Lung (tissue), 12 donors: ENCODE measurements around the gene THAP4. TPM values are rescaled to one million over a fixed set of nuclear protein-coding genes. Genes with fewer than 3 reads are reported as not detected.

Experiments
- ATAC-seq: fragments of 200-7000 bp; cut with Tn5 transposase; one replicate; pipeline ENCODE4 v1.9.1; 2020; ENCODE audit warnings: moderate number of reproducible peaks; ENCODE audit not compliant: insufficient read depth, low FRiP score
- DNase-seq, 3 donors: peaks; one replicate each; pipeline ENCODE4 v3.0.0-alpha.2; 2013 to 2017
- H3K27ac ChIP-seq, 2 donors: one replicate each; pipeline ENCODE4 v1.5.1; 2013; ENCODE audit warnings: mild to moderate bottlenecking in 2 of 2, moderate library complexity in 2 of 2, control low read depth in 1 of 2, inconsistent platforms in 1 of 2, low read depth in 1 of 2, low read length in 1 of 2
- H3K27me3 ChIP-seq, 3 donors: one replicate each; pipeline ENCODE4 v1.5.1; 2013; ENCODE audit warnings: low read length in 2 of 3; ENCODE audit not compliant: control insufficient read depth in 3 of 3, insufficient read depth in 3 of 3
- H3K36me3 ChIP-seq, 4 donors: one replicate each; pipeline ENCODE4 v1.5.1; 2013; ENCODE audit warnings: low read length in 4 of 4, mild to moderate bottlenecking in 1 of 4, moderate library complexity in 1 of 4; ENCODE audit not compliant: control insufficient read depth in 4 of 4, insufficient read depth in 4 of 4
- H3K4me1 ChIP-seq, 5 donors: one replicate each; pipeline ENCODE4 v1.5.1; 2013; ENCODE audit warnings: low read length in 5 of 5, mild to moderate bottlenecking in 2 of 5, moderate library complexity in 1 of 5; ENCODE audit not compliant: control insufficient read depth in 5 of 5, insufficient read depth in 5 of 5
- H3K4me3 ChIP-seq: one replicate; pipeline ENCODE4 v1.5.1; 2013; ENCODE audit warnings: mild to moderate bottlenecking, control low read depth, moderate library complexity
- H3K9ac ChIP-seq, 2 donors: one replicate each; pipeline ENCODE4 v1.5.1; 2013; ENCODE audit warnings: low read length in 2 of 2, control low read depth in 1 of 2; ENCODE audit not compliant: insufficient read depth in 1 of 2
- H3K9me3 ChIP-seq, 4 donors: one replicate each; pipeline ENCODE4 v1.5.1; 2013; ENCODE audit warnings: low read length in 3 of 4, mild to moderate bottlenecking in 1 of 4, moderate library complexity in 1 of 4; ENCODE audit not compliant: control insufficient read depth in 4 of 4, insufficient read depth in 3 of 4
- WGBS, 2 donors: extraction: QIAGEN DNeasy Blood & Tissue Kit; methylation state at CpG; one replicate each; pipeline ENCODE4 v1.1.7; 2013; 5-methylcytosine and 5-hydroxymethylcytosine counted together
- polyA plus RNA-seq, 2 donors: library from polyadenylated mRNA; stranded (reverse); fragments of 200-250 nt; gene quantifications; one replicate each; pipeline ENCODE4 v1.2.1, GENCODE V29; 2013
- total RNA-seq, 2 donors: library from RNA; depleted of rRNA in 1 of 2; stranded (reverse); fragments of >200 nt in 1 of 2; gene quantifications; one replicate each; pipeline ENCODE4 v1.2.1, GENCODE V29; 2014 to 2021
- TF ChIP-seq, protein P1 (sequence below): IDR thresholded peaks from 2 replicates; pipeline ENCODE4 v1.5.1; 2012; ENCODE audit warnings: mild to moderate bottlenecking; ENCODE audit errors: control extremely low read depth, extremely low read depth
- donor health status: control.
- donor health status: control.
- donor health status: Bipolar disorder and iron deficiency.
- donor health status: healthy.
- donor health status: DM: yes; HTN: yes; CAD: no.

THAP4 gene
- total and polyA plus RNA-seq, 4 donors = 40.0 to 53.7 (median 45.0) TPM

- no peak overlapping the region for H3K4me3 ChIP-seq
- 90 to 95% methylated on average over 12 of the region's 12 CpGs for WGBS, 2 donors
- H3K36me3 ChIP-seq = peaks cover 14 to 56% (median 31%) of the 10 kb centered on the region in 4 donors
- no peak overlapping the region for H3K27ac ChIP-seq
- TF ChIP-seq, protein P1, sequence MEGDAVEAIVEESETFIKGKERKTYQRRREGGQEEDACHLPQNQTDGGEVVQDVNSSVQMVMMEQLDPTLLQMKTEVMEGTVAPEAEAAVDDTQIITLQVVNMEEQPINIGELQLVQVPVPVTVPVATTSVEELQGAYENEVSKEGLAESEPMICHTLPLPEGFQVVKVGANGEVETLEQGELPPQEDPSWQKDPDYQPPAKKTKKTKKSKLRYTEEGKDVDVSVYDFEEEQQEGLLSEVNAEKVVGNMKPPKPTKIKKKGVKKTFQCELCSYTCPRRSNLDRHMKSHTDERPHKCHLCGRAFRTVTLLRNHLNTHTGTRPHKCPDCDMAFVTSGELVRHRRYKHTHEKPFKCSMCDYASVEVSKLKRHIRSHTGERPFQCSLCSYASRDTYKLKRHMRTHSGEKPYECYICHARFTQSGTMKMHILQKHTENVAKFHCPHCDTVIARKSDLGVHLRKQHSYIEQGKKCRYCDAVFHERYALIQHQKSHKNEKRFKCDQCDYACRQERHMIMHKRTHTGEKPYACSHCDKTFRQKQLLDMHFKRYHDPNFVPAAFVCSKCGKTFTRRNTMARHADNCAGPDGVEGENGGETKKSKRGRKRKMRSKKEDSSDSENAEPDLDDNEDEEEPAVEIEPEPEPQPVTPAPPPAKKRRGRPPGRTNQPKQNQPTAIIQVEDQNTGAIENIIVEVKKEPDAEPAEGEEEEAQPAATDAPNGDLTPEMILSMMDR = no peak
- ATAC-seq (no peak), DNase-seq (no peak)
- H3K9me3 ChIP-seq = no peaks in the 10 kb centered on the region
- no peaks in the 10 kb centered on the region for H3K27me3 ChIP-seq
- H3K9ac ChIP-seq = no peak overlapping the region
- no peaks in the 10 kb centered on the region for H3K4me1 ChIP-seq
Measured at GRCh38 chr2:241654551-241654950, 17.6 kb upstream of the THAP4 start.

DNA sequence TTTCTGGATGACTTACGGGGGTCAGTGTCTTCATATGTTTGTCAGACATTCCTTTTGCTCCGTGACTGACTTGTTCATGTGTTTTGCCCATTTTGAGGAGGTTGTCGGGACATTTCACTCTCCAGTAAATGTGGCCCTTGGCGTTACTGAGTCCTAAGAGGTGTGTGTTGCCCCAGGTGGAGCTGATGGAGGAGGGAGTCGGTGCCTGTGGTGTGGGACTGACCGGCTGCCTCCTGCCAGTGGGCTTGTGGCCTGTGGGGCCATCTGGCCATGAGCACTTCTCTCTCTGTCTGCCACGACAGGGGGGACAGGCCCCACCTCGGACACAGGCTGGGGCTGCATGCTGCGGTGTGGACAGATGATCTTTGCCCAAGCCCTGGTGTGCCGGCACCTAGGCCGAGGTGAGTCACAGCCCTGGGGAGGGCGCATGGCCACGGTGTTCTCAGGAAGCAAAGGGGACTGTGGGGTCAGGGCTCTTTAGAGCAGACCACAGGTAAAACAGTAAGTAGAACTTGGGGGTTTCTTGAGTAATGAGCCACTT, 16.3 kb upstream of the THAP4 start:
- Histone ChIP-seq H3K27me3 (no peaks in the 10 kb centered on the region), H3K36me3 (peaks cover 14 to 46% (median 26%) of the 10 kb centered on the region in 4 donors), H3K27ac (no peak overlapping the region), H3K4me1 (peaks cover 0 to 2% (median 0%) of the 10 kb centered on the region in 5 donors), H3K9ac (no peak overlapping the region), H3K9me3 (no peaks in the 10 kb centered on the region), H3K4me3 (no peak overlapping the region)
- 97 to 99% methylated on average over 13 of the region's 13 CpGs for WGBS, 2 donors
- DNase-seq = no peak
- TF ChIP-seq, protein P1 = no peak
- ATAC-seq = no peak

- Histone ChIP-seq H3K4me3 (no peak overlapping the region), H3K27ac (no peak overlapping the region), H3K27me3 (no peaks in the 10 kb centered on the region), H3K4me1 (peaks cover 0 to 2% (median 0%) of the 10 kb centered on the region in 5 donors), H3K9ac (no peak overlapping the region), H3K36me3 (peaks cover 14 to 42% (median 24%) of the 10 kb centered on the region in 4 donors), H3K9me3 (no peaks in the 10 kb centered on the region)
- no peak for ATAC-seq
- WGBS, 2 donors = 96 to 99% methylated on average over 9 of the region's 9 CpGs
- DNase-seq = no peak
- TF ChIP-seq, protein P1 = no peak
Measured at GRCh38 chr2:241652722-241653121, 15.8 kb upstream of the THAP4 start.

DNA sequence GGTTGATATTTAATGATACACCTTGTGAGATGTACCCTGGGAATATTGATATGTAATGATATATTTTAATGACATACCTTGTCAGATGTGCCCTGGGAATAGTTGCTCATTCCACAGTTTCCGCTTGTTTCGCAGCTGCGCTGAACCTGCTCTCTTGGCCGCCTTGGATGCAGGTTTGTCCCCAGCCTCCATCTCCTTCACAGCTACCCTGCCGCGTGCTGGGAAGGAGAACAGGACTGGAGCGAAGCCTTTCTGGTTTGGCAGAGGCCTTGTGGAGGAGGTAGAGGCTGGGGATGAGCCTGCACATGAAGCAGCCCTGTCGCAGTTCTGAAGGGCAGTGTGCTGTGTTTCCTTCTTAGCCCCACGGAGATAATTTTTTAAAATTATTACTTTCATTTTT, 15.2 kb upstream of the THAP4 start:
- DNase-seq (no peak), ATAC-seq (no peak)
- H3K9me3 ChIP-seq = no peaks in the 10 kb centered on the region
- H3K9ac ChIP-seq = no peak overlapping the region
- H3K27ac ChIP-seq = no peak overlapping the region
- H3K36me3 ChIP-seq = peaks cover 14 to 39% (median 23%) of the 10 kb centered on the region in 4 donors
- H3K4me3 ChIP-seq = no peak overlapping the region
- H3K27me3 ChIP-seq = no peaks in the 10 kb centered on the region
- 96 to 99% methylated on average over 9 of the region's 9 CpGs for WGBS, 2 donors
- peaks cover 0 to 2% (median 0%) of the 10 kb centered on the region in 5 donors for H3K4me1 ChIP-seq
- TF ChIP-seq, protein P1 = no peak
